A673 (cell line): ENCODE data around the gene ACRV1.

Experiments used
- EZH2 ChIP-seq: fragments of 200-600 bp; sonication (generic); IDR thresholded peaks from 2 replicates; pipeline ENCODE4 v1.6.1; 2017; ENCODE audit warnings: borderline replicate concordance, low read depth, mild to moderate bottlenecking, mixed read lengths, antibody characterized with exemption, low read length; ENCODE audit not compliant: poor library complexity, severe bottlenecking
- TF ChIP-seq, protein P1 (sequence below): fragments of 300-800, 200-600 bp; sonication (generic); conservative IDR thresholded peaks from 2 replicates; pipeline ENCODE4 v1.5.1; 2017; ENCODE audit warnings: low read depth, mild to moderate bottlenecking, antibody characterized with exemption, low read length, moderate library complexity, mixed read lengths

DNA sequence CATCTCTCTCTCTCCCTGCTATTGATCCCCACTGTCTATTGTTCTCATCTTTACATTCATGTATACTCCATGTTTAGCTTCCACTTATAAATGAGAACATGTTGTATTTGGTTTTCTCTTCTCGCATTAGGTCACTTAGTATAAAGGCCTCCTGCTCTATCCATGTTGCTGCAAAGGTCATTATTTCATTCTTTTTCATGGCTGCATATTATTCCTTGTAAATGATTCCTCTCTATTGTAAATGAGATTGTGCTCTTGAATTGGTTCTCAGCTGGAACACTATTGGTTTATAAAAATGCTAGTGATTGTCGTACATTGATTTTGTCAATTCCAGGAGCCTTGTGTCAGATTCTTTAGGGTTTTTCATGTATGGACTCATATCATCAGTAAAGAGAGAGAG is 13.5 kb downstream of the ACRV1 start:
- TF ChIP-seq, protein P1, sequence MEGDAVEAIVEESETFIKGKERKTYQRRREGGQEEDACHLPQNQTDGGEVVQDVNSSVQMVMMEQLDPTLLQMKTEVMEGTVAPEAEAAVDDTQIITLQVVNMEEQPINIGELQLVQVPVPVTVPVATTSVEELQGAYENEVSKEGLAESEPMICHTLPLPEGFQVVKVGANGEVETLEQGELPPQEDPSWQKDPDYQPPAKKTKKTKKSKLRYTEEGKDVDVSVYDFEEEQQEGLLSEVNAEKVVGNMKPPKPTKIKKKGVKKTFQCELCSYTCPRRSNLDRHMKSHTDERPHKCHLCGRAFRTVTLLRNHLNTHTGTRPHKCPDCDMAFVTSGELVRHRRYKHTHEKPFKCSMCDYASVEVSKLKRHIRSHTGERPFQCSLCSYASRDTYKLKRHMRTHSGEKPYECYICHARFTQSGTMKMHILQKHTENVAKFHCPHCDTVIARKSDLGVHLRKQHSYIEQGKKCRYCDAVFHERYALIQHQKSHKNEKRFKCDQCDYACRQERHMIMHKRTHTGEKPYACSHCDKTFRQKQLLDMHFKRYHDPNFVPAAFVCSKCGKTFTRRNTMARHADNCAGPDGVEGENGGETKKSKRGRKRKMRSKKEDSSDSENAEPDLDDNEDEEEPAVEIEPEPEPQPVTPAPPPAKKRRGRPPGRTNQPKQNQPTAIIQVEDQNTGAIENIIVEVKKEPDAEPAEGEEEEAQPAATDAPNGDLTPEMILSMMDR, result no peak
- no peak for TF ChIP-seq EZH2
